T-helper 2 cell (primary cell): ENCODE data around the gene KIZ.
"Not testable (repeated sequence)": the region's sequence is repeated elsewhere in the genome, so short reads cannot be mapped to it uniquely, and the experiment has no call there.

Experiments used
- DNase-seq, 5 experiments: peaks; one replicate each; pipeline versions ENCODE4 v3.0.0 to v3.0.0-alpha.2; 2012 to 2022

The KIZ gene

DNA sequence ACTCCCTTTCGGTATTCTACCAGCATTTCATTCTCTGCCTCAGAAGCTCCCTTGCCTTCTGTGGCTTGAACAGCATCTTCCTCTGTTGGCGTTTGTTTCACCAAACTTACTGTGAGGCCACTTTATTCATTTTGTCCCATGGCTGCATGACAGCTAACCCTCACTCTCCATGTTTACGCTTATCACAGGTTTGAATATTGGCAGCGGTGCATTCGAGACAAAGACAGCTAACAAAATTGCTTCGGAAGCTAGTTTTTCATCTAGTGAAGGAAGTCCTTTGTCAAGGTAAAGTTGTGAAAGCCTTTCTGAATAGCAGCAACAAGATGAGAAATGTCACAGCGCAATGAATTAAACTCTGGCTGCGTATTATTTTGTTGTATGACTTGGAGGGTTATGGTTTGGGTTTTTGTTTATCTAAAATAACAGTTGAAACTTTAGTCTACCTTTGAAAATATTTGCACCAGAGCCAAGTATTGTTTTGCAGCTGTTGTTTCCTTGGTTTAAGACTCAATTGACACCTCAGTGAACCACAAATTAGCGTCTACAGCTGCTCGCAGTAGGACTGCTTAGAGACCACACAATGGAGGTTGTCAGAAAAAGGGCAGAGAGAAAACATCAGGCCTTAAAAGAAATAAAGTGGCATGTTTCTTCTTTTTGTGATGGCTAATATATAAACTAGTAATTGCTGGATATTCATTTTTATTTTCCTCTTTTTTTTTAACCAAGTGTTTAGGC, 106.8 kb downstream of the KIZ start:
- no peak for DNase-seq

DNA sequence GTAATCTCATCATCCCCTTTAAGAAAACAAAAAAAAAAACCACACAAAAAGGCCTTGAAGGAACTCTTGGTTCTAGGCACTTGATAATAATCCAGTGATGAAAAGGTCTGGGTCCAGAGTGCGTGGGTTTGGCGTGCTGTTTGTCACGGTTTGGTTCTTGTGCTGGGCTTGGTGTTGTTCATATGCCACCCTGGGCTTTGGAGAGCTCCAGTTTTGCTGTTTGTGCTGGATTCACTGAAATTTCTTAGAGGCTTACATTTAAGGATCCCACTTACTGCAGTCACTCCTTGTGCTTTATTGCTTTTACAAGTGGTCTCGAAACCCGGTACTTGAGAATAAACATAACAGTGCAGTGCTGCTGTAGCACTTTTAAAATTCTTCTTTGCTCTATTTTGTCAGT, 108.4 kb downstream of the KIZ start:
- no peak for DNase-seq

DNA sequence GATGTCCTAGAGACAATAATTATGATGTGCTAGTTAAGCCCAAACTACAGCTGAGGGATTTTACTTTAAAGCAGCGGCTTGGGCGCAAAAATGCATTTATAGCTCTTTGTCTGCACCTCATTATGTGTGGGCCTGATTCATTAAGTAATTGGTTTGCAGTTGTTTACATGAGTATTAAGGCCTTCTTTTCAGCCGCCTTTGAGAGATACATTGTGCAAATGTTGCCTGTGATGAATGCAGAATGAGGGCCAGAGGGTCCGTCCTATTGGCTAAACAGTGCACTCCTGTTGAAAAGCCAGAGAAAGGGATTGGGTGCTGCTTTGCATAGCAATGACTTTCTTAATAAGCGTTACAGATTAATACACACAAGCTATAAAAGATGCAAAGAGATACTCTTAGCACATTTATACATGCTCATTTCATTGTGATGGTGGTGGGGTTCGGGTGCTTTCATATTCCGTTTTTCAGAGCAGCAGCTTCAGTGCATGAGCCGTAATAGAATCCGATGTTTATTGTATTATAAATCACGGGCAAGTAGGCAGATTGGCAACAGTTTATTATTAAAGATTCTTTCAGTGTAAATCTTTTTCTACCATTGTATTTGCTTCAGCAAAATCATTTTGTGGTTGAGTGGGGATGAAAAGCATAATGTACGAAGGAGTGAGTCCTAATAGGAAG, 109.1 kb downstream of the KIZ start:
- no peak for DNase-seq

DNA sequence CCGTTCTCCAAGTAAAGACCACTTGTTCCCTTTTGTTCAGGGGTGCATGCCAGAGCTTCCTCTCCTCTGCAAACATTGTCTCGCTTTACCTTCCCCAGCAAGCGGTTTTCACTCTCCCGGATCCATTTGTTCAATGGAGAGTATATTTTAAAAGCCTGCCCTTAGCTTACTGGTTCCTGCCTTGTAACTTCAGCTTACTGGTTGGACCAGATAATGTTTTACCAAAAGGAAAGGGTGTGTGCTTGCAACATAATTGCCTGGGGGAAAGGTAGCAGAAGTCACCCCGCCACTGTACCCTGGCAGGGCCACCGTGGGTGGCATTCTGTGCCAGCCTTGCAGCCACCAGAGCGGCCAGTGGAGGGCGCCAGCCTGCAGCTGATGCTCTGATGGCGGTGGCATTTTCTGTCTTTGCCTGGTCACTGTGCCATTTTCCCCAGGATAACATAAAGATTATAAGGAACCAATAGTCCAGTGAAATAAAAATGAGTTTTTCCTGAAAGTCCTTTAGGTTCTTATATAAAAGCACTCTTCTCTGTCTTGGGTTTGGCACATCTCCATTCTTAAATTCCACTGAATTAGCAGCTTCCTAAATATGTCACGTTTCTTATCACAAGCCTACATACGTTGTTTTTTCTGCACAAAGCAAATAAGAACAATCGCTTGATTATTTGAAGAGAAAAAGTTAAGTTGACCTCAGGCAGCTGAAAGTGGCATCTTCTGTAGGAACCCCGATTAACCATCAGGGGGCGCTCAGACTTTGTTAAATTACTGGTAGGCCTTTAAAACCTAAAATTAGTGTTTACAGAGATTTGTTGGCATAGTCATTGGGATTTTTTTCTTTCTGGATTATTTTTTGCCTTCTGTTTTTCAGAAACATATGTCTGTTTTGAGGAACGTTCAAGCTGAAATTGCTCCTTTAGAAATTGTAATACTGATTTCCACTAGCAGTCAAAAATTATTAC, 109.9 kb downstream of the KIZ start:
- peak in 4 of 5 experiments; percentile 21 to 59 (median 47) for DNase-seq

GRCh38 chr20:21237956-21238799, 112.3 kb downstream of the KIZ start:
- DNase-seq, result no peak

- DNase-seq, result no peak
Observed at GRCh38 chr20:21238818-21239536, 113.1 kb downstream of the KIZ start.

DNA sequence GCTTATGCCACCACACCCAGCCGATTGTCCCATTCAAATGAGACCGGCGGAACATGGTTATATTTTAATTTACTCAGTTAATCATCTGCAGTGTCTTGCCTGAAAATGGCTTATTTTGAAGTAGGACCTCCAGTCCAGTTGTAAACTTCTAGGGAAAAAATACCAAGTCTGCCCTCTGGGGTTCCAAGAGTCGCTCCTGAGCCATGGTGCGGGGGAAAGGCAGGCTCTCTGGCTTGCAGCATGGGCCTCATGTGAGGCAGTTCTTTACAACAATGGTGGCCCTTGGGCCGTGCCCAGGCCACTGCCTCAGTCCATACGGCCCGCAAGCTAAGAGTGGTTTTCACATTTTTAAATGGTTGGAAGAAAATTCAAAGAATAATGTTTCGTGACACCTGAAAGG, 114.5 kb downstream of the KIZ start:
- no peak for DNase-seq

GRCh38 chr20:21241406-21241805, 115.5 kb downstream of the KIZ start:
- DNase-seq, result no peak

DNA sequence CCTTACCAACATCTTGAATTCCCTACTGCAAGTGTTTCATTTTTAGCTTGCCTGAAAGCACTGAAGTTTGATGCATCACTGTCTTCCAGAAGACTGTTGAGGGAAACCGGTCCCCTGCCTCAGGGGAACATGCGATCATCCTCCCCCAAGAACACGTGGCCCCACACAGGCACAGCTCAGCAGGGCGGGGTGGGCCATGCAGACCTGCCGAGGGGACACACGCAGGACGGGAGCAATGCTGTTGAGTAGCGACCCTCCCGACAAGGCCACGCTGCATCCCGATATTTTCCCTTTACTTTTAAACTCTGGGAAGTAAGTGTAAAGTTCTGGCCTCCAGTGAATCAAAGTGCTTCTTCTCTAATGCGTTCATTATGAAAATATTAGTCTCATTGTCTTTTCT, 117.9 kb downstream of the KIZ start:
- DNase-seq, result no peak

- no peak for DNase-seq
Observed at GRCh38 chr20:21244808-21245207, 118.9 kb downstream of the KIZ start.

GRCh38 chr20:21246161-21246560, 120.3 kb downstream of the KIZ start:
- DNase-seq, result no peak

- DNase-seq, result not testable (repeated sequence)
Observed at GRCh38 chr20:21247603-21248095, 121.8 kb downstream of the KIZ start.

DNA sequence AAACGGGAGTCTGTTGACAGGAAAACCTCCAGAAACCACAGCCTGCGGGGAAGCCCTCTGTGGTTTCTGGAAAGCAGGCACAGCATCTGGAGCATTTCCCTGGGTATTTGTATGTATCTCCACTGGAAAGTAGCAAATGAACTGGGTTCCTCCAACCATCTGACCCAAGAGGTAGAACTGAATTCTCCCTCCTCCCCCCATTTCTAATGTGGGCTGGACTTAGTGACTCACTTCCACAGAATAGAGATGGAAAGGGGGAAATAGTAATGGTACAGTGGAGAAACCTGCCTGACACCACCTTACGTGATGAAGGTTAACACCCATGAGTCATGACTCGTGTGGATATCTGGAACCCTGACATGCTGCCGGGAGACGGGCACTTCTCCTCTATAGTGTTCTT, 125.4 kb downstream of the KIZ start:
- DNase-seq, result no peak

GRCh38 chr20:21257192-21257591, 131.3 kb downstream of the KIZ start:
- no peak for DNase-seq

DNA sequence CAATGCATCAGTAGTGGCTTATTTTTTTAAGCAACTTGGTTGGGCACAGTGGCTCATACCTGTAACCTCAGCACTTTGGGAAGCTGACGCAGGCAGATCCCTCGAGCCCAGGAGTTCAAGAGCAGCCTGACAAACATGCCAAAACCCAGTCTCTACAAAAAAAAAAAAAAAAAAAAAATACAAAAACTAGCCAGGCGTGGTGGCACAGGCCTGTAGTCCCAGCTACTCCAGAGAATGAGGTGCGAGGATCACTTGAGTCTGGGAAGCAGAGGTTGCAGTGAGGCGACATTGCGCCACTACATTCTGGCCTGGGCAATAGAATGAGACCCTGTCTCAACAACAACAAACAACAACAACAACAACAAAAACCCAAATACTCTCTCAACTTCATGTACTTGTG, 132.5 kb downstream of the KIZ start:
- no peak for DNase-seq

GRCh38 chr20:21259346-21259745, 133.5 kb downstream of the KIZ start:
- DNase-seq, result no peak

DNA sequence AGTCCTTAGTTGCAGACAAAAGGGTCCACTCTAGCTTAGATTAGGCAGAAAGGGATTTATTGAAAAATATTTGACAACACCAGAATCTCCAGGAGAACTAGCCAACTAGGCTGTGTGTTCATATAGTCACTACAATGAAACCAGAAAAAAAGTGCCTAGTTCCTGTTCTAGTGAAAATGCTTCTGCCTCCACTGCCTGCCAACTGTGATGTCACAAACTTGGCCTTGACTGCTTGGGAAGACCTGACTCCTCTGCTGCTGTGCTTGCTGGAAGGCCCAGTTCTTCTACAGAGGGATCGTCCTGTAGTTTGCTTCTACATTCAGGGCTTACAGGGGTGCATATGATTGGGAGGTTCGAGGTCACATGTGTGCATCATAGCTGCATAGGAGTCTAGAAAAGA, 136.9 kb downstream of the KIZ start:
- no peak for DNase-seq

GRCh38 chr20:21265261-21266190, 139.6 kb downstream of the KIZ start:
- no peak for DNase-seq

DNA sequence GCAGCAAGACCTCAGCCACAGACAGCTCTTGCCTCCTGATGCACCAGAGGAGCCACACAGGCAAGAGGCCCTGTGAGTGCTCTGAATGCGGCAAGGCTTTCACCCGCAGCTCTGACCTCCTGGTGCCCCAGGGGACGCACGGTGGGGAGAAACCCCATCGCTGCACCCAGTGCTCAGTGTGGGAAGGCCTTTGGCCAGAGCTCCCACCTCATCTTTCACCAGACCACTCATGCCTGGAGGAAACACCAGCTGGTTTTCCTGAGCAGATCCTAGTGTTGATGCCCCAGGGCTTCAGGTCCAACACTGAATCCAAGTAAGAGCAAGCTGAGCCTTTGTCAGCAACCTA, 140.3 kb downstream of the KIZ start:
- no peak for DNase-seq

GRCh38 chr20:21269772-21270171, 143.9 kb downstream of the KIZ start:
- no peak for DNase-seq
